ENCODE data around the gene PHLPP1. TPM values are rescaled to one million over a fixed set of nuclear protein-coding genes. Genes with fewer than 3 reads are reported as not detected.
"Not testable (repeated sequence)": the region's sequence is repeated elsewhere in the genome, so short reads cannot be mapped to it uniquely, and the experiment has no call there.

Gene PHLPP1
- total and polyA plus RNA-seq, 2 donors from 2014 or later: 2.9 to 13.0 TPM

DNA sequence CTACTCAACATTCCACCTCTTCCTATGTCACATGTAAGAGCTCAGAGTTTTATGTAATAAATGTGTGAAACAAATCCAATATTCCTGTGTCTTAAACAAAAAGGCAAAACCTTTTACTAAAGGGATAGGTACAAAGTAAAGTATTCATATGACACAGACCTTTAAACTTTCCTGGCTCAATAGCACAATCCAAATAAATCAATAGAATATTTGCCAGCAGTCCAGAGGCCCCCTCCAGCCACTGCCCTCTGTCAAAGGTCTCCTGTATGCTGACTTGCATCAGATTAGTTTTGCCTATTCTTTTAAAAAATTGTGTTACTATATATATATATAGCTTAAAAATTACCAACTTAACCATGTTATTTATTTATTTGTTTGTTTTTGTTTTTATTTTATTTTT lies 17.7 kb upstream of the PHLPP1 start:
- Histone ChIP-seq H3K9ac (ENCODE audit: low read length in 3 of 3) (no peak overlapping the region), H3K4me1 (ENCODE audit: control insufficient read depth in 2 of 3, insufficient read depth in 2 of 3, low read depth in 1 of 3, low read length in 3 of 3) (no peaks in the 10 kb centered on the region), H3K4me3 (ENCODE audit: low read length in 3 of 3) (no peak overlapping the region), H3K27me3 (ENCODE audit: control insufficient read depth, insufficient read depth, low read length) (no peaks in the 10 kb centered on the region), H3K27ac (ENCODE audit: low read depth in 2 of 2, low read length in 2 of 2) (no peak overlapping the region), H3K9me3 (ENCODE audit: control insufficient read depth in 2 of 3, insufficient read depth in 1 of 3, low read length in 3 of 3) (no peaks in the 10 kb centered on the region), H3K36me3 (ENCODE audit: control insufficient read depth in 2 of 3, insufficient read depth in 3 of 3, low read length in 3 of 3) (no peaks in the 10 kb centered on the region)
- FAIRE-seq (no peak), DNase-seq (no peak)
- TF ChIP-seq, protein P1, sequence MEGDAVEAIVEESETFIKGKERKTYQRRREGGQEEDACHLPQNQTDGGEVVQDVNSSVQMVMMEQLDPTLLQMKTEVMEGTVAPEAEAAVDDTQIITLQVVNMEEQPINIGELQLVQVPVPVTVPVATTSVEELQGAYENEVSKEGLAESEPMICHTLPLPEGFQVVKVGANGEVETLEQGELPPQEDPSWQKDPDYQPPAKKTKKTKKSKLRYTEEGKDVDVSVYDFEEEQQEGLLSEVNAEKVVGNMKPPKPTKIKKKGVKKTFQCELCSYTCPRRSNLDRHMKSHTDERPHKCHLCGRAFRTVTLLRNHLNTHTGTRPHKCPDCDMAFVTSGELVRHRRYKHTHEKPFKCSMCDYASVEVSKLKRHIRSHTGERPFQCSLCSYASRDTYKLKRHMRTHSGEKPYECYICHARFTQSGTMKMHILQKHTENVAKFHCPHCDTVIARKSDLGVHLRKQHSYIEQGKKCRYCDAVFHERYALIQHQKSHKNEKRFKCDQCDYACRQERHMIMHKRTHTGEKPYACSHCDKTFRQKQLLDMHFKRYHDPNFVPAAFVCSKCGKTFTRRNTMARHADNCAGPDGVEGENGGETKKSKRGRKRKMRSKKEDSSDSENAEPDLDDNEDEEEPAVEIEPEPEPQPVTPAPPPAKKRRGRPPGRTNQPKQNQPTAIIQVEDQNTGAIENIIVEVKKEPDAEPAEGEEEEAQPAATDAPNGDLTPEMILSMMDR (IDR thresholded peaks at IDR 0.05; ENCODE audit: borderline replicate concordance, extremely low read depth, insufficient read depth): no peak
- intact Hi-C loops (cut with DNase I): no loop called here

DNA sequence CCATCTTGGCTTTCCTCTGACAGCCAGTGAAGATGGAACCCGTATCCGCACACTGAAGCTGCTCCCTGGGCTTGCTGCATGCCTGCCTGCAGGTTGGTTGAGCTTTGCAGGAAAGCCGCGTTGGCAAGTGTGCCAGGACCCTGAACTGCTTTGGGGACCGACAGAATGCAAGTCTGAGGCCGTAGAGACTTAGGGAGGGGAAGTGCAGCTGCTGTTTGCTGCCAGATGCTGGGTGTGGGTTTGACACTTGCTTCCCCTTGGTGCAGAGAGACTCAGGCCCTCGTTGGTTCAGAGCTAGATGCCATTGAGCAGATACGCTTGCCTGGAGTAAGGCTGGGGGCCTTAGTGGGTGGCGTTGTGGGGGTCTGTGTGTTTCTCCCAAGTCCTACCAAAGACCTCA lies 13.1 kb upstream of the PHLPP1 start:
- intact Hi-C loops (cut with DNase I): no loop called here
- Histone ChIP-seq H3K4me1 (ENCODE audit: control insufficient read depth in 2 of 3, insufficient read depth in 2 of 3, low read depth in 1 of 3, low read length in 3 of 3) (no peaks in the 10 kb centered on the region), H3K36me3 (ENCODE audit: control insufficient read depth in 2 of 3, insufficient read depth in 3 of 3, low read length in 3 of 3) (no peaks in the 10 kb centered on the region), H3K27ac (ENCODE audit: low read depth in 2 of 2, low read length in 2 of 2) (no peak overlapping the region), H3K9me3 (ENCODE audit: control insufficient read depth in 2 of 3, insufficient read depth in 1 of 3, low read length in 3 of 3) (no peaks in the 10 kb centered on the region), H3K4me3 (ENCODE audit: low read length in 3 of 3) (no peak overlapping the region), H3K9ac (ENCODE audit: low read length in 3 of 3) (no peak overlapping the region), H3K27me3 (ENCODE audit: control insufficient read depth, insufficient read depth, low read length) (no peaks in the 10 kb centered on the region)
- DNase-seq: peak in 1 of 5 donors; percentile 43
- no peak for FAIRE-seq
- TF ChIP-seq, protein P1 (IDR thresholded peaks at IDR 0.05; ENCODE audit: borderline replicate concordance, extremely low read depth, insufficient read depth): no peak

DNA sequence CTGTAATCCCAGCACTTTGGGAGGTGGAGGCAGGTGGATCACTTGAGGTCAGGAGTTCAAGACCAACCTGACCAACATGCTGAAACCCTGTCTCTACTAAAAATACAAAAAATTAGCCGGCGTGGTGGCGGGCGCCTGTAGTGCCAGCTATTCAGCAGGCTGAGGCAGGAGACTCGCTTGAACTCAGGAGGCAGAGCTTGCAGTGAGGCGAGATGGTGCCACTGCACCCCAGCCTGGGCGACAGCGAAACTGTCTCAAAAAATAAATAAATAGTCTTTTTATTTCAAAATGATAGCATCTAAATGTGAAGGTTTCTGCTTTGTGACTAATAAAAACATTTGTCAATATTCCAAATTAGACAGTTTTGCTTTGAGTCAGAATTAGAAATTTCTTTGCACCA lies 8.5 kb upstream of the PHLPP1 start:
- H3K27ac ChIP-seq (ENCODE audit: low read depth in 2 of 2, low read length in 2 of 2); H3K36me3 ChIP-seq (ENCODE audit: control insufficient read depth in 2 of 3, insufficient read depth in 3 of 3, low read length in 3 of 3); H3K9ac ChIP-seq (ENCODE audit: low read length in 3 of 3); H3K27me3 ChIP-seq (ENCODE audit: control insufficient read depth, insufficient read depth, low read length); FAIRE-seq; H3K4me1 ChIP-seq (ENCODE audit: control insufficient read depth in 2 of 3, insufficient read depth in 2 of 3, low read depth in 1 of 3, low read length in 3 of 3); H3K4me3 ChIP-seq (ENCODE audit: low read length in 3 of 3); DNase-seq; intact Hi-C loops (cut with DNase I); H3K9me3 ChIP-seq (ENCODE audit: control insufficient read depth in 2 of 3, insufficient read depth in 1 of 3, low read length in 3 of 3): not testable (repeated sequence)

DNA sequence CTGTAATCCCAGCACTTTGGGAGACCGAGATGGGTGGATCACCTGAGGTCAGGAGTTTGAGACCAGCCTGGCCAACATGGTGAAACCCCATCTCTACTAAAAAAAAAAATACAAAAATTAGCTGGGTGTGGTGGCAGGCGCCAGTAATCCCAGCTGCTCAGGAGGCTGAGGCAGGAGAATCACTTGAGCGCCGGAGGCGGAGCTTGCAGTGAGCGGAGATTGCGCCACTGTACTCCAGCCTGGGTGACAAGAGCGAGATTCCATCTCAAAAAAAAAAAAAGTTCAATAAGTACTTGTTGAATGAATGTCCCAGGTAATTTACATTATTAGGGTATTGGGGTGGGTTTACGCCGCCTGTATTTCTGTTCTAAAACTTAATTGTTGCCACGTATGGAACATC lies 5.4 kb upstream of the PHLPP1 start:
- intact Hi-C loops (cut with DNase I): loop anchor here (10.0 kb wide), 1 partner anchor 265 kb away; no protein-coding TSS in a partner anchor
- H3K36me3 ChIP-seq (ENCODE audit: control insufficient read depth in 2 of 3, insufficient read depth in 3 of 3, low read length in 3 of 3); H3K27me3 ChIP-seq (ENCODE audit: control insufficient read depth, insufficient read depth, low read length); FAIRE-seq; H3K9ac ChIP-seq (ENCODE audit: low read length in 3 of 3); H3K9me3 ChIP-seq (ENCODE audit: control insufficient read depth in 2 of 3, insufficient read depth in 1 of 3, low read length in 3 of 3); H3K4me1 ChIP-seq (ENCODE audit: control insufficient read depth in 2 of 3, insufficient read depth in 2 of 3, low read depth in 1 of 3, low read length in 3 of 3); H3K27ac ChIP-seq (ENCODE audit: low read depth in 2 of 2, low read length in 2 of 2); H3K4me3 ChIP-seq (ENCODE audit: low read length in 3 of 3); DNase-seq: not testable (repeated sequence)

DNA sequence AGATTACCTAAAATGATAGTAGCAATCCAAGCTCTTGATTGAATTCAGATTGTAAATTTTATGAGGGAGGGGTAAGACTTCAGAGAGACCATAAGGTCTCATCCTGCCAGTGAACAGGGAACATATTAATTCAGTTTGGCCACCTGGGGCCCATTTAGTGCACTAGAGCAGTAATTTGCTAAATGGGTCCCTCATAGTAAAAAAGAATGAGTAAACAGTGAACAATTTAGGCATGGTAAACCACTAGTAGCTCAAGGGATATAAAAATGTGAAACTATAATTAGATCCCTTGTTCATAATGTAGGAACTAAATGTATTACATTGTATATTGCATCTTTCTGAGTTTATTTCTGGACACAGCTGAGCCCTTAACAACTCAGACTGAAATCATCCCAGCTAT lies 4.9 kb upstream of the PHLPP1 start:
- H3K36me3 ChIP-seq (ENCODE audit: control insufficient read depth in 2 of 3, insufficient read depth in 3 of 3, low read length in 3 of 3): no peaks in the 10 kb centered on the region
- H3K4me1 ChIP-seq (ENCODE audit: control insufficient read depth in 2 of 3, insufficient read depth in 2 of 3, low read depth in 1 of 3, low read length in 3 of 3): peaks cover 0 to 4% (median 0%) of the 10 kb centered on the region in 3 donors
- H3K27ac ChIP-seq (ENCODE audit: low read depth in 2 of 2, low read length in 2 of 2): no peak overlapping the region
- intact Hi-C loops (cut with DNase I): loop anchor here (10.0 kb wide), 1 partner anchor 264 kb away; no protein-coding TSS in a partner anchor
- DNase-seq: no peak
- H3K9ac ChIP-seq (ENCODE audit: low read length in 3 of 3): no peak overlapping the region
- H3K4me3 ChIP-seq (ENCODE audit: low read length in 3 of 3): no peak overlapping the region
- no peak for FAIRE-seq
- no peaks in the 10 kb centered on the region for H3K27me3 ChIP-seq (ENCODE audit: control insufficient read depth, insufficient read depth, low read length)
- no peaks in the 10 kb centered on the region for H3K9me3 ChIP-seq (ENCODE audit: control insufficient read depth in 2 of 3, insufficient read depth in 1 of 3, low read length in 3 of 3)
- TF ChIP-seq, protein P1 (IDR thresholded peaks at IDR 0.05; ENCODE audit: borderline replicate concordance, extremely low read depth, insufficient read depth): no peak

Data from kidney (tissue), 14 donors.